ENCODE results near the gene MICAL2.

Gene MICAL2

DNA sequence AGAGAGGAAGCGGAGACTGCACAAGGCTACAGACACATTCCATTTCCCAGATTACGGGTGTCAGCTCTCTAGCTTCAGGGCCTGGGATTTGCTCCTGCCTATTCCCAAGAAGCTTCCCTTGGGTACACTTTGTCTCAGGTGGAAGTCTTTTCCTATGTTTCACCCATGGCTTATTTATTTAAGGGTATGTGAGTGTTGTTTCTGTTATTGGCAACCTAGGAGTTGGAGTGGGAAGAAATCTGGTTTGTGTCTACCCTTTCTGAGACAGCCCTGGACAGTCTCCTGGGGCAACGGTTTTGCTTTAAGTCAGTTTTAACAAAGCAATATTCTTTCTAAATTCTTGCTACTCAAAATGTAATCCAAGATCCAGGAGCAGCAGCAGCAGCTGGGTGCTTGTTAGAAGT is 127.0 kb downstream of the MICAL2 start:
- DNase-seq = no peak

GRCh38 chr11:12238420-12238819 is 128.0 kb downstream of the MICAL2 start:
- DNase-seq = no peak

- no peak for DNase-seq
Measured at GRCh38 chr11:12239396-12239795, 129.0 kb downstream of the MICAL2 start.

DNA sequence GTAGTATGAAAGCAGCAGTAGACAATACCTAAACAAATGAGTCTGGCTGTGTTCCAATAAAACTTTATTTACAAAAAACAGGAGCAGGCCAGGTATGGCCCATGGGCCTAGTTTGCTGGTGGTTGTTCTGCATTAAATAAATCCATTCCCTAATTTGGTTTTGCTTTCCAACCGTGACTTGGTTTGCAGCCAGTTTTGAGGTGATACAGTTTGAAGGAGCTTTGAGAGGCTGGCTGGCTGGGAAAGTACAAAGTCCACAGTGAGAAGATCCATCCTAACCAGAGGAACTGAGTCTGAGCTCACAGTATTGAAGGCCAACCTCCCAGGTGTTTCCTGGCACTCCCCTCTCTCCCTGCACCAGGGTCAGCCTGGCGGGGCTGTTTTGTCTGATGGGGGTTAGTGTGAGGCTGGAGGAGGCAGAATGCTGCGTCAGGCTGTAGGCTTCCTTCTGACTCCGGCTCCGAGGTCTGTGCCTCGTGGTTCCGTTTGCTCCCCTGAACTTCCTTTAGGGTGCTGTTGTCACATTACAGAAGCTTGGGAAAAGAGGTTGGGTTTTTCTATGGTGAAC is 129.5 kb downstream of the MICAL2 start:
- no peak for DNase-seq

DNA sequence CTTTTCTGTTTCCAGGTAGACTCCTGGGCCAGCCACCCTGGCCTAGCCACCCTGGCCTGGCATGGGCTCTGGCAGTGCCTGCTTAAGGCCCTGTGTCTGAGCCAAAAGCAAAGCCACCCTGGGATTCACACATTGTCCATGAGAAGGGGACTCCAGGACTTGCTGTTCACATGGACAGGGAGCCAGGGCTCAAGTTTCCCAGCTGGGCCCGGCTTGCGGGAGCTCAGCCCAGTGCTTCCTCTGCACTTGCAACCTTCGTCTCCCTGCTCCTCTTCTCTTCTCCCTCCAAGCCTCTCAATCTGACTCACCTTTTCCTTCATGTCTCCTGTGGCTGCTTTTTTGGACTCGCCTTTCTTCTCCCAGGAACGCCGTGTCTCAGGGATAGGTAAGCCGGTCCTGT is 130.3 kb downstream of the MICAL2 start:
- DNase-seq = no peak

DNA sequence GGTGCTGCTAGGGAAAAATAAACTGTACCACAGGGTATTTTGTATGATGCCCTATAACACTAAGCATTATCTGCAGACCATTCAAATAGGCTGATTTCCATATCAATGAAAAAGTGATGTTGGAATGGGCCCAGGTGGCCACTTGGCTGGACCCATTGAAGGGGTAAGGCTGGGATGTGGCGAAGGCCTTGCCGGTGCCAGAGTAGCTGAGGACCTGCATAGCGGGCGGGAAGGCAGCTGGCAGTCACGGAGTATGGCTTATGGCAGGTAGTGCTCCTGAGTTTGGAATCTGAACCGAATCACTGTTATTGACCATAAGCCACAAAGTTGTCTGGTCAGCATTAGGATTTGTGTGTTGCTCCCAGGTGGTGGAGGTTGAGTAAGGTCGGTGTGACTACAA is 131.0 kb downstream of the MICAL2 start:
- DNase-seq = no peak

GRCh38 chr11:12241971-12242672 is 131.7 kb downstream of the MICAL2 start:
- DNase-seq = no peak

- DNase-seq = no peak
Measured at GRCh38 chr11:12242966-12243365, 132.6 kb downstream of the MICAL2 start.

DNA sequence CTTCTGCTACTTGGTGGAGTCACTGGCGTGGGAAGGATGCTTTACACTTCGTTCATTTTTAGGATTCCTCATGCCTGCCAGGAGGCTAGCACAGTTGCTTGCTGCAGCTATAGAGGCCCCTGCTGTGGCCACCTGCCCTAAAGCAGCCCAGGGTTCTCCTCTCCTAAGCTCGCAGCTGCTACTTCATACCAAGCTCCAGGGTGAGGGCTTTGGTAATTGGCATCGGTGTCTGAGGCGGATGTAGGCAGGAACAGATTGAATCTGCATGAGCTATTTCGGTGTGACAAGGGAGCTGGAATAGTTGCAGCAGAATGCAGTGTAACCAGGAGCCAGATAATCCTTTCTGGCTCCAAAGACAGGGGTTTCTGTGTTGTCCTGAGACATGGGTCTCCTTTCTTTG is 133.1 kb downstream of the MICAL2 start:
- DNase-seq = no peak

GRCh38 chr11:12243911-12244550 is 133.6 kb downstream of the MICAL2 start:
- no peak for DNase-seq

- no peak for DNase-seq
Measured at GRCh38 chr11:12245091-12245490, 134.7 kb downstream of the MICAL2 start.

DNA sequence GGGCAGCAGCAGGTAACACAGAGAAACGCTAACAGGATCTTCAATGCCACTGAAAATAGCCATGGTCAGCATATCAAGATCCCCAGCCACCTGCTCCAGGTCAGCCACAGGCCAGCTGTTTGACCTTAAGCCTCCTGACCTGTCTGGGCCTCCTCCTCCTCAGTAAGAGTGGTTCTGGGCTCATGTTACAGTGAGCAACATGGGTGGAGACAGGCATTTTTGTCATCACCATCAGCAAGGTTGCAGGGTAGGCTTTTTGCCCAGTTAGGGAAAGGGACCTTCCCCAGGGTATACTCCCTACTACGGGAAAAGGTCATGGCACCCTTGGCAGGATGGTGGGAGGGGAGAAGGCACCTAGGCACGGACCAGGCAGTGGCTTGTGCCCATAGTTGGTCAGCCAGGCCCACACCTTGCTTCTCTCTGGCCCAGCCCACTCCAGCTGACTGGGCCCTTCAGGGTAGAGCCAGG is 135.2 kb downstream of the MICAL2 start:
- DNase-seq = no peak

- DNase-seq = no peak
Measured at GRCh38 chr11:12246147-12246546, 135.8 kb downstream of the MICAL2 start.

GRCh38 chr11:12246989-12247388 is 136.6 kb downstream of the MICAL2 start:
- no peak for DNase-seq

GRCh38 chr11:12247543-12248254 is 137.3 kb downstream of the MICAL2 start:
- no peak for DNase-seq

DNA sequence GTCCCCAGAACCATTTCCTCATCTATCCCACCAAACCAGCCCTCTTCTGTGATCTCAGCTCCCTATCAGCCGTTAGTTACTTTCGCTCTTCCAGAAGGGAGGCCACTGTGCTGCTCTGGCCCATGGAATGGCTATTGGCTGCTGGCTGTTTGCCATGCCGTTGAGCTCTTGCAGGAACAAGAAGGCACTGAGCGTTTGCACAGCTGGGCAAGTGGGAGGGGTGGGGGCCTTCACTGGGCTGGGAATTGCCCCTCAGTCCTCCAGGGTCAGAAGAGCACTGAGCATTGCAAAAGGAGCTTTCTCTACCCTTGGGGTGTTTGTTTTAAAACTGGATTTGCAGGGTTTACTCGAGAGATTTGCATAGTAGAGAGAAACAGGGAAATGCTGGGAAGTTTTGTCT is 137.9 kb downstream of the MICAL2 start:
- no peak for DNase-seq

GRCh38 chr11:12249590-12250260 is 139.3 kb downstream of the MICAL2 start:
- DNase-seq = no peak

DNA sequence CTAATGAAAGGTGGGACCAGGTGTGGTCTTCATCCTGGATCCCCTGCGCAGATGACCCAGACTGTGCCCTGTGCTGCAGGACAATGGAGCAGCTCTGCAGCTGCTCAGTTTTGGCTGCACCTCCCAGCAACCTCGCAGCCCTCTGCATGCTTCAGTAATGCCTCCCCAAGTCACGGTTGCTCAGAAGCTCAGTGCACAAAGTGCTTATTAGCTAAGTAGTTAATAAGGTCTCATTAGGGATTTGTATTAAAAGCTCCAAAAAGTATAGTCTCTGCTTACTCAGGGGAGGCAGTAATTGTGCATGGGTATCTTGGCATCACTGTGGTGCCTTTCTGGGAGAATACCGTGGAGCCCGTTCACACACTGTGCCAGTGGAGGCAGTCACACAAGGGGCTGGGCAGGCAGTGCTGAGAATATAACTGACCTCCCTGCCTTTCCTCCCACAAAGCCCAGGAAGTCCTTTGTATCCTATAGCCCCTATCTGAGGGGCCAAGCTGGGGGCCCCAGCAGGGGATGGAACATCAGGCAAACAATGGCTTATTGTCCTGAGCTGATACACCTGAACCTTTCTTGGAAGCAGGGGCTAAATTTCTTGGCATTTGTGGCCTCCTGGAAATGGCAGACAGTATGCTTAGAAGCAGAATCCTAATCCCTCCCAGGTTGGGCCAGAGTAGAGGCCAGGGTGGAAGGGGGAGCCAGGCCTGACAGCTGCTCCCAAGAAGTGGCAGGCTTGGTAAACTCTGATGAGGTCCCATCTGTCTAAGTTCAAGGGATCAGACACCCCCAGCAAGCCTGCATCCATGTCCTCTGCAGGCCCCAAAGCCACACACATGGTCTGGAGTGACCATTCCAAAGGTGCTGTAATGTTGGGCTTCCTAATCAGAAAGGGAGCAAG is 141.5 kb downstream of the MICAL2 start:
- no peak for DNase-seq

DNA sequence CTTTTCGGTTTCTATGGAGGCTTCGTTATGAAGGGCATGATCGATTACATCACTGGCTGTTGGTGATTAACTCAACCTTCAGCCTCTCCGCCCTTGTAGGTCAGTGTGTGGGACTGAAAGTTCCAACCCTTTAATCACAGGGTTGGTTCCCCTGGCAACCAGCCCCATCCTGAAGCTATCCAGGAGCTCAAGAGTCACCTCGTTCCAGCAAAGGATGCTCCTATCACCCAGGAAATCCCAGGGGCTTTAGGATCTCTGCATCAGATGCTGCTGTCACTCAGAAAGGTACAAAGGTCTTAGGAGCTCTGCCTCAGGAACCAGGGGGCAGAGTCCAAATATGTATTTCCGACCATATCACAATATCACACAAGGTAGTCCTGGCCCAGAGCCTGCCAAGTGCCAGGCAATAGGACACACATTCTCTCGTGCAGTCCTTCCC is 143.5 kb downstream of the MICAL2 start:
- DNase-seq = no peak

- no peak for DNase-seq
Measured at GRCh38 chr11:12258451-12258850, 148.1 kb downstream of the MICAL2 start.

- no peak for DNase-seq
Measured at GRCh38 chr11:12259956-12260355, 149.6 kb downstream of the MICAL2 start.
